GM19023 (cell line): ENCODE measurements around the gene MFAP4.
"Not testable (repeated sequence)": the region's sequence is repeated elsewhere in the genome, so short reads cannot be mapped to it uniquely, and the experiment has no call there.

Experiments
- ATAC-seq: cut with Tn5 transposase; IDR thresholded peaks from one replicate; pipeline ENCODE4 v1.9.1; 2021; ENCODE audit warnings: mild to moderate bottlenecking, moderate library complexity; ENCODE audit not compliant: unreplicated experiment

The MFAP4 gene

GRCh38 chr17:19359151-19359550 is 27.8 kb downstream of the MFAP4 start:
- no peak for ATAC-seq

GRCh38 chr17:19357761-19358160 is 29.2 kb downstream of the MFAP4 start:
- ATAC-seq: no peak

DNA sequence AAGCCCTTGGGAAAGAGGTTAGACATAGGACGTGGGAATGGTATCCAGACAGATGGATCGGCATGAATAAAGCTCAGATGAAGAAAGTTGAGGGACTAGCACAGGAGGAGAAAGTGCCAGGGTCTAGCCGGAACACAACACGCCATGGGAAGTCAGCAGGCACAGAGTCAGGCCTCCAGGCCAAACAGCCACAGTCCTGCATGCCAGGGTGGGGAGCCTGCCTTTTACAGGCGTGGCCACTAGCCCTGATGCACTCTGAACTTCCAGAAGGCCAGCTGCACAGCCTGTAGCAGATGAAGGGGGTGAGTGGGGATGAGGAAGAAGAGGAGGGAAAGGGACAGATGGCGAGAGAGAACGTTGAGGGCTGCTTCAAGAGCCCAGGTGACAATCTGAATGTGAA is 29.6 kb downstream of the MFAP4 start:
- ATAC-seq: no peak

GRCh38 chr17:19354748-19355147 is 32.2 kb downstream of the MFAP4 start:
- ATAC-seq: no peak

GRCh38 chr17:19353401-19353800 is 33.6 kb downstream of the MFAP4 start:
- not testable (repeated sequence) for ATAC-seq

GRCh38 chr17:19348806-19349205 is 38.2 kb downstream of the MFAP4 start:
- ATAC-seq: no peak

DNA sequence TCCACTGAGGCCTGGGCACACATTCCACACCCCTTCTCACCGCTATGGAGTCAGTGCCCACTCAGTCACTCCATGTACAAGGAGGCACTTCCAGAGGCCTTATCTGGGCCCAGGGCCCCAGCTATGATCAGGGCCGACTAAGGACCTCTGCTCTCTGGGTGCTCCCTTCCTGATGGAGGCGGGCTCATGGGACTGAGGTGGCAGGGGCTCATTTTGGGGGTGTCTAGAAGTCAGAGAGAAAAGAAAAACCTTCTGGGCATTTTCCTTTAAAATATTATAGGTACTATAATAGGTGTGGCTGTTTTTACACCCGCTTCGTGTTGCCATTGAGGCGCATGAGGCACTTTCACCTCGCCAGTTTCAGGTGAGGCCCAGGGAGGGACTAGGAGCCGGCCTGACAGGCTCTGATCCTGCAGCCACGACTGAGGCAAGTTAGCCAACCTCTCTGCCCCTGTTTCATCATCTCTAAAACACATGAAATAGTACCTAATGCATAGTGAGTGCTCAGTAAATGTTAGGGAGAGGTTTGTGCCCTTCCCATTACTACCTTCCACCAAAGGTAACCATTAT is 38.8 kb downstream of the MFAP4 start:
- ATAC-seq: no peak

DNA sequence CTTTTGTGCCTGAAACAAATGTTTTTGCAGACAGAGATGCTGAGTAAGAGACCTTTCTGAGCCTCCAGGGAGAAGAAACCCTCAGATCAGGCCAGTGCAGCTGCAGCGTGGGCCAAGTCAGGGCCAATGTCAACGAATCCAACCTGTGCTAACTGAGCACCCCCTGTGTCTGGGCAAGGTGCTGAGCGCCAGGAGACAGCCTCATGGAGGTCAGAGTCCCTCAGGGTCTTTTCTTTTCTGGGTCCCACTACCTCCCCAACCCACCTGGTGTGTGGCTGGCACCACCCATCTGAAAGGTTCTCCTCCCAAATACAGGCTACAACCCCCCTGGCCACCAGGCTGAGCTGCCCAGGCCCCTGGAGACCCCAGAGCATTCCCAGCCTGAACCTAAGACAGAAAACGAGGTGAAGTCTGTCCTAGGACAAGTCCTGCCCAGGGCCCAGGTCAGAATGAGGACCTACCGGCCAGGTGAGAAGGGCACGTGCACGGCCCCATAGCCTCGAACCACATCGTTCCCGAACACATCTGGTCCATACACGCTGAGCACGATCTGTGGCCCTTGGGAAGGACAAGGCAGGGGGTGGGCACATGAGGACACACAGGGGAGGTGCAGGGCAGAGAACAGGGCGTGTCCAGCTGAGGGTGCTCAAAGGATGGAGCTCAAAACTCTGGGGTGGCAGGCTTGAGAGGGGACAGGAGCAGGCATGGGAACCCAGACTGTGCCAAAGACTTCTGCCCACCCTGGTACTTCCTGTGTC is 39.5 kb downstream of the MFAP4 start:
- ATAC-seq: no peak

GRCh38 chr17:19346351-19347255 is 40.4 kb downstream of the MFAP4 start:
- ATAC-seq: no peak

DNA sequence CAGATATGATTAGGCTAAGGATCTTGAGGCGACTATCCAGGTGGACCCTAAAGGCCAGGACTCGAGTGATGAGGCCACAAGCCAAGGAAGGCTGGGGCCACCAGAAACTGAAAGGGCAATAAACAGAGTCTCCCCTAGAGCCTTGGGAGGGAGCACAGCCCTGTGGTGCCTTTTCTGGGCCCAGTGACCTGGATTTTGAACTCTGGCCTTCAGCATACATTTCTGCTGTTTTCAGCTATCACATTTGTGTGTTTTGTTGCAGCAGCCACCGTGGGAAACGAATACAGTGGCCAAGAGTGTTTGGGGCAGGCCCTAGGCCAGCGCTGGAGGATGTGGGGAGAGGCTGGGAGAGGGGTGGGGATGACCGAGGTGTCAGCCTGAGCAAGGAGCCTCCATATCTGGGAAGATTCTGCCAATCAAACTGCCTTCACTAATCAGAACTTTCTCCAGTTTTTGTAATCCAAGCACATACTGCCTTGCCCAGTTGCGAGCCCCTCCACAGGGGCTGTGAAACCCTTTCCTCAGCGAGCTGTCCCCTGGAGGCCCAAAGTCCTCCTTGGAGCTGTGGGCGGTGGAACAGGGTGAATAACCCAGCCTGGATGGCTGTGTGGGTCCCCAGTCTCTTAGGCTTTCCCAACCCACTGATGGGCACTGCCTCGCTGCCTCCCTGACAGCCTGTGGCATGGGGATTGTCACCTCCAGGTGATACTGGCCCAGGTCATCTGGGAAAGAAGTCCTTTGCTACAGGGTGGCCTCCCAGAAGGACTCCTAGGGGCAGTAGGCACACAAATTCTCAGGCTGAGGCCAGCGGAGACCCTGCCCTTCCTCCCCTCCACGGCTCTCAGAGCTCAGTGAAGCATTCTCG is 41.3 kb downstream of the MFAP4 start:
- ATAC-seq: no peak

DNA sequence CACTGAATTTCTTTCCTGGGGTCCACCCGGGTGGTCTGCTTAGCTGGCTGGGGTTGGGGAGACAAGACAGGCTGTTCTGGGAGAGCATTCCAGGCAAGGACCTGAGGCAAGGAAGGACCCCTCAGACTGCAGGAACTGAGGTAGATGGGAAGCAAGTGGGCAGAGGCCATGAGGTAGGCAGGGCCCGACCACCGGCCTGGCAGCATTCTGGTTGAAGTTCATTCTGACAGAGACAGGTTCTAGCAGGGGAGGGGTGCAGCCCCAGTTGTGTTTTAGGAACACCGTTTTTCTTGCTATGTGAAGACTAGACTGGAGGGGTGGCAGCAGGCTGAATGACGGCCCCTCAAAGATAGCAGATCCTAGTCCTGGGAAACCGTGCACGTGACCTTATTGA is 41.9 kb downstream of the MFAP4 start:
- no peak for ATAC-seq

DNA sequence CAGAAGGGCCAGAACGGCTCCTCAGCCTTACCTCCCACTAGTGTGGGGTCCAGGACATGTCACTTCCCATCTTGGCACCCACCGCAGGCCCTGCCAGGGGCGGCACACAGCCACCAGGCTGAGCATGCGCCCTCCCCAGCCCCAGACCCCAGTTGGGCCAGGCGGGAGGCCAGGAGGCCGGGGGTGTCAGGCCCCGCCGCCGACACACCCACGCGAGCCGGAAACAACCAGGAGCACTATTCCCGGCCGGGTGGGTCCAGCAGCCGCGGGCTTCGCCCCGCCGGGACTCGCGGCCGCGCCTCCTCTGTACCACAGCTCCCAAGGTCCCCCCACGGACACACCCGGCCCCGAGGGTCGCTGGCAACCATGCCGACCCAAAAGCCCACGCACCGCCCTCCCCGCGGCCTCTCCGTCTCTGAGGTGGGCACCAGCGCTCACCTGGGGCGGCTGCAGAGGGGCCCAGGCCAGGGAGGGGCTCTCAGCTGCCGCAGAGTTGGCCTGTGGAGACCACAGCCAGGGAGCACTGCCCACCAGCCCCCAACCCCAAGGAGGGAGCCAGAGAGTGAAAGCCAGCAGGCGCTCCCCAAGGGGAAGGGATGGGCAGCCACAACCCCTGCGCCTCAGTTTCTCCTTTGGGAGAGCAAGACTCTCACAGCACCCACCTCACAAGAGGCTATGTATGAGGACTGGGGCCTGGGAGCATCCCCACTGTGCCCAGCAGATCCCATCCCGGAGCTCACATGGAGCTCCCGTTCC is 42.5 kb downstream of the MFAP4 start:
- no peak for ATAC-seq

- no peak for ATAC-seq
Observed at GRCh38 chr17:19343671-19344151, 43.3 kb downstream of the MFAP4 start.

DNA sequence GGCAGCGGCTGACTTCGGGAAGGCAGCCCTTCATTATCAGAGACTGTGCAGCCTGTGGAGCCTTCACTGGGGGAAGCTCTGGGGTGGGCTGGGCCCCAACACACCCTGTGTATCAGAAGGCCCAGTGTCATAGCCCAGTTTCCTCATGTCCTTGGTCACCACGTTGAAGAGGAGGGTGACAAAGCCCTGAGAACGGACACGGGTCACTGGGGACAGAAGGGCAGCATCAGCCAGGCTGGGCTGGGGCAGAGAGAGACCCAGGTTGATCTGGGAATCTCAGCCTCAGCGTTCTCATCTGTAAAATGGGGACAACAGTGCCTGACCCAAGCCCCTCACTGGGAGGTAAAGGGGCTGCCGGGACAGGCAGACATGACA is 43.7 kb downstream of the MFAP4 start:
- no peak for ATAC-seq

- ATAC-seq: no peak
Observed at GRCh38 chr17:19342611-19343255, 44.3 kb downstream of the MFAP4 start.

DNA sequence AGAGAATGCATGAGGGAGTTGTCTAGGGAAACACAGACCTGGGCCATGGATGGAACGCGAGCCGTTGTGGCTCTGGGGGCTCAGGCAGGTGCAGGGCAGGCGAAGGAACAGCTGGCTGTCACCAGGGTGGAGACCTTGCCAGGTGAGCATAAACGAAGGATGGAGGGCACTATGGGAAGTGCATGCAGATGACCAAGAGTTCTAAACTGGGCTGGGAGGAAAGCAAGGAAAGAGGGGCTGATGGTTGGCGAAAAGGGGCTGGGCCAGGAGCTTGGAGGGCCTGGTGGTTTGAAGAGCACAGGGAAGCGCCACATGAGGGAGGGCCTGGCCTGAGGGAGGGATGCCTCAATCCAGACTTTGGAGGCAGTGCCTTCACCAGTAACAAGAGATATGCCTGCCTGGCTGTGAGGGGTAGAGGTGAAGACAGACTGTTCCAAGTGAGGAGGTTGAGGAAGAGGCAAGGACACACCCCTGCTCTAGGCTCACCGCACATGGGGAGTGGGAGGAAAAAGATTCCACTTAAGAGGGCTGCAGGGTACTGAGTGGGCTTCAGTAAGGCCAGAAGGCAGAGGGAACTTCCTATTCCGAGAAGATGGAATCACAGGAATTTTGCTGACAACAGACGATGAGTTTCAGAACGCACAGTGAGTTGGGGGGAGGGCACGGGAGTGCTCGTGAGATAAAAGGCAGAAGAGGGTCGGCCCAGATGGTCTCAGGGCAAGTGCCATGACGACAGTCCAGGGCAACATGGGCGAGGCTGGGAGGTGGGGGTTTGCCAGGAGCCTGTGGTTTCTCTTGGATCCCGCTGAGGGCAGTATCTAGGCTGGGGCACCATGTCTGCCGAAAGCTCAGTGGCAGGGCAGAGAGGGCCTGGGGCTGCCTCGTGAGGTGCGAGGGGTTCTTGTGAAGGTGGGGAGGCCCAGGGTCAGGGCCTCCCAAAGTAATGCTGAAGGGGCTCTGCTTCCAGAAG is 45.1 kb downstream of the MFAP4 start:
- ATAC-seq: no peak

- no peak for ATAC-seq
Observed at GRCh38 chr17:19341211-19341631, 45.8 kb downstream of the MFAP4 start.

DNA sequence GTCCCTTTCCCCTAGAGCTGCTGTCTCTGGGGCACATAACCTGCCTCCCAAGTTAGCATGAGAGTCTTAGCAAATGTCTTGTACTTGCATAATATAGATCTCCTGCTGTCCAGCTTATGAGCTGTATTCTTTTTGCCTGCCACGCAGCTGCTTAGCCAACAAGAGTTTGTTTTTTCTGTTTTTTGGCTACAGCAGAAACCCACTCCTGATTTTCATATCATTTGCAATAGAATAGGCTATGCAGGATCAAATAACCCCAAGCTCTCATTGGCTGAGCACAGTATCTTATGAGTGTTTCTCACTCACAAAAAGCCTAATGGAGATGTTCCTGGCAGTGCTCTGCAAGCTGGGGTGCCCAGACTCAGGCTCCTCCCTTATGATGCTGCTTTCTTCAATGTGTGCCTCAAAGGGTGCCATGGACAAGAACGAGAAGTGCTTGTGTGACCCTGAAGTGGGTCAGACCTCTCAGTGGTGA is 47.6 kb downstream of the MFAP4 start:
- no peak for ATAC-seq
